IPS-NIHi7 (cell line): ENCODE measurements around the gene G6PD.
"Not testable (repeated sequence)": the region's sequence is repeated elsewhere in the genome, so short reads cannot be mapped to it uniquely, and the experiment has no call there.

Experiments
- DNase-seq: peaks from one replicate; pipeline ENCODE4 v3.0.0; 2012; ENCODE audit warnings: mixed read lengths; ENCODE audit errors: extremely low spot score

The G6PD gene

DNA sequence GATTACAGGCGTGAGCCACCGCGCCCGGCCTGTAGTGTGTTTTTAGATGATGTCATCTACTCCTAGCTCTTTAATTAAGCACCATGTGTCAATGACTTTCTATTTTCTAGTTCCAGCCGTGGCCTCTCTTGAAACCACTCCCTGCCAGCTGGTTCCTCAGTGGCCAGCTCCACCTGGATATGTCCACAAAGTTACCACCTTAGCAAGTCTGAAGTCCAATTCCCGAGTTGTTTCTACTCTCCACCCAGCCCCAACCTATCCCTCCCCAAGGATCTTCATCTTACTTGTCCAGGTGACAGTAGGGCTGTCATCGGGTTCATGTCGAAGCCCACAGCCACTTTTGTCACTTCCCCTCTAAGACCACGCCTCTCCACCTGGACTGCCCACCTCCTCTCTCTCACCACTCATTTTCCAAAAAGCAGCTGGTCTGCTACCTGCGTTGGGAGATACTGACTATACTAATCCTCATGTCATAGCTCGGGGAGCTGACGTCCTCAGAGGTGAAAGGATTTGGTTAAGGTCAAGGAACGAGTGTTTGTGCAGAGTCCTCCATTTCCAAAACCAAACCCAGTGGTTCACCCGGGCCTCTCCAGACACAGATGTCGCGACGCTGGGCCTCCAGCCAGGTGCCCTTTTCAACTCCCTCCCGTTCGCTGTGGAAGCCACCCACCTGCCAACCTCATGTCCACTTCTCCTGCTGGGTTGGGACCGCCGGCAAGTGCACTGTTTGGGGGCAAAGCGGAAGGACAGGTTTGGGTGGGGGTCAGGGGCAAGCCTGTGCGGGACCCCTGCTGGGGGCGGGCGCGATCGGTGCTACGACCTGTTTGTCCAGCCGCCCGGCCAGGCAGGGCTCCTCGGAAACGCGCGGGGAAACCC is 31.3 kb downstream of the G6PD start:
- no peak for DNase-seq

GRCh38 chrX:154513716-154514115 is 32.9 kb downstream of the G6PD start:
- DNase-seq, result no peak

DNA sequence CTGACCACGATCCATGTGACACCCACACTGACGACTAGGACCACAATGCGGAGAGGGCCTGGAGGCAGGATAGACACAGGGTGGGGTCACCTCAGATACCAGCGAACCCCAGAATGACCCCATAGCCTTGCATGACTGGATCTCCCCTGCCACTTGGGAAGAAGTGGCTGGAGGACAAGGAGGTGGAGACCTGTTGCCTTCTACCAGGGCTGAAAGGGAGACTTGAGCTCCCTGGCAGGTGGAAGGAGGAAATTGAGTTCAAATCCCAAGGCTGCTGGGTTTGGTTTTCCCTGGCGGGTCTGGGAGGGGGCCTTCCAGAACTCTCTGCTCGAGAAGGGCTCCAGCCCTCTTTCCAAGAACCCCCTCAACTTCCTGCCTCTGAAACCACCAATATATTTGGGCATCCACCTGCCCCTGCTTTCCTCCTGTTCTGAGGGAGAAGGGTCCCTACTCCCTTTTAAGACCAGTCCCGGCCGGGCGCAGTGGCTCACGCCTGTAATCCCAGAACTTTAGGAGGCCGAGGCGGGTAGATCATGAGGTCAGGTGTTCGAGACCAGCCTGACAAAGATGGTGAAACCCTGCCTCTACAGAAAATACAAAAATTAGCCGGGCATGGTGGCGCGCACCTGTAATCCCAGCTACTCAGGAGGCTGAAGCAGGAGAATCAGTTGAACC is 33.6 kb downstream of the G6PD start:
- no peak for DNase-seq

GRCh38 chrX:154511761-154512160 is 34.9 kb downstream of the G6PD start:
- DNase-seq, result no peak

GRCh38 chrX:154509455-154509854 is 37.2 kb downstream of the G6PD start:
- no peak for DNase-seq

DNA sequence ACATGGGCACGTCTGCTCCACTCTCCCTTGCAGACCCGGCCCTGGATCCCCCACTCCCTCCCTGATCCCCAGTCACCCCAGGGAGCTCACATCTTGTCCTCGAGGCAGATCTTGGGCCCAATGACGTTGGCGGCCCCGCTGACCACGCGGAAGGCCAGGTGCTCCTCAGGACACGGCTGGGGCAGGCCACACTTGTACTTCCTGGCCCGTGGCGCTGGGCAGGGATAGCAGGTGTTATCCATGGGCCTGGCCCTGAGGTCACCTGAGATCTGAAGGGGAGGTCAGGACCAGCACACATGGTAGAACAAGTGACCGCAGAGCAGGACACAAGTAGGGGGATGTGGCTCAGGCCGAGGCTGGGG is 38.3 kb downstream of the G6PD start:
- no peak for DNase-seq

GRCh38 chrX:154507673-154508383 is 38.8 kb downstream of the G6PD start:
- no peak for DNase-seq

- DNase-seq, result no peak
Observed at GRCh38 chrX:154506483-154507332, 39.9 kb downstream of the G6PD start.

DNA sequence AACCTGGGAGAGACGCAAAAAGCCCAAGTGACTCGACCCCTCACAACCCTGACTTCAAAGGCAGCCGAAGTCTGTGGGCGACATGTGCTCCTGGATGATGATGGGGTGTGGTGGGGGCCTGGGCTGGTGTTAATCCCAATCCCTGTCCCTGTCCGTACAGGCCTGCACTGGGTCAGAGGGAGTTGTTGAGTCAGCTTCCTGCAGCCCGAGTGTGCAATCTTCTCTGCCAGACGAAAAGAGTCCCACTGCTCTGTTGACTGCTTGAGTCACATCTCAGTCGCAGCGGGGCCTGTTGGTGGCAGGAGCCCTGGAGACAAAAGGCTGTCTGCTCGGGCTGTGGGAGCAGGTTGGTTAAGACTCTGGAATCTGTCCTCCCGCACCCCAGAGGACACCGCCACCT is 40.9 kb downstream of the G6PD start:
- no peak for DNase-seq

DNA sequence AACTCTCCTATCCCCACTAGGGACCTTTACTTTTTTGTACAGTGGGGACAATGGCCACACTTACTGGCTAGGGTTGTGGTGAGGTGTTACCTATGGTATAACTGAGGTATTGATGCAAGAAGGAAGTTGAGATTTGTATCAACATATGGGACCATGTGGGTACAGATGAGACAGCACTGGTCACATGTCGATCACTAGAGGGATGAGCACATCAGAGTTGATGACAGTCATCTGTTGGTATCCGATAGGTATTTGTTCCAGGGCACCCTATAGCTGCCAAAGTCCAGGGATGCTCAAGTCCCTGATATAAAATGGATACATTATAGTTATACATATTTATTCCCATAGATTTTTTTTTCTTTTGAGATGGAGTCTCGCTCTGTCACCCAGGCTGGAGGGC is 43.7 kb downstream of the G6PD start:
- no peak for DNase-seq

GRCh38 chrX:154502098-154502497 is 44.5 kb downstream of the G6PD start:
- no peak for DNase-seq

- DNase-seq, result not testable (repeated sequence)
Observed at GRCh38 chrX:154501423-154501822, 45.2 kb downstream of the G6PD start.

GRCh38 chrX:154496591-154497137 is 50.0 kb downstream of the G6PD start:
- not testable (repeated sequence) for DNase-seq

DNA sequence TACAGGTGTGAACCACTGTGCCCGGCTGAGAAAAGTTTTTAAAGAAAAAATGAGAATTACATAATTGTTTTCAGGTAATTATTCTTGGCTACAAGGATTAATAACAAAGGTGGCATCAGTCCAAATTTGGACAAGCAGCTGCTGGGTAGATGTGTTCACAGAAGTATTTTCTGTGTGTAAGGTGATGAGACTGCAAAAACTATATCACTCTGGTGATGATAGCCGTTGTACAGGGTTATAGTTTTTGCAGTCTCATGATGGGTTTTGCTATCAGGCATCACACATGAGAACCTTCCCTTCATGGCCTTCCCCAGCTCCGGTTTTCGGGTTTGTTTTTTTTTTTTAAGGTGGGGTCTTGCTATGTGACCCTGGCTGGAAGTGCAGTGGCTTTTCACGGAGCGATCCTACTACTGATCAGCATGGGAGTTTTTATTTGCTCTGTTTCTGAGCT is 51.1 kb downstream of the G6PD start:
- no peak for DNase-seq

GRCh38 chrX:154494715-154495114 is 51.9 kb downstream of the G6PD start:
- no peak for DNase-seq

DNA sequence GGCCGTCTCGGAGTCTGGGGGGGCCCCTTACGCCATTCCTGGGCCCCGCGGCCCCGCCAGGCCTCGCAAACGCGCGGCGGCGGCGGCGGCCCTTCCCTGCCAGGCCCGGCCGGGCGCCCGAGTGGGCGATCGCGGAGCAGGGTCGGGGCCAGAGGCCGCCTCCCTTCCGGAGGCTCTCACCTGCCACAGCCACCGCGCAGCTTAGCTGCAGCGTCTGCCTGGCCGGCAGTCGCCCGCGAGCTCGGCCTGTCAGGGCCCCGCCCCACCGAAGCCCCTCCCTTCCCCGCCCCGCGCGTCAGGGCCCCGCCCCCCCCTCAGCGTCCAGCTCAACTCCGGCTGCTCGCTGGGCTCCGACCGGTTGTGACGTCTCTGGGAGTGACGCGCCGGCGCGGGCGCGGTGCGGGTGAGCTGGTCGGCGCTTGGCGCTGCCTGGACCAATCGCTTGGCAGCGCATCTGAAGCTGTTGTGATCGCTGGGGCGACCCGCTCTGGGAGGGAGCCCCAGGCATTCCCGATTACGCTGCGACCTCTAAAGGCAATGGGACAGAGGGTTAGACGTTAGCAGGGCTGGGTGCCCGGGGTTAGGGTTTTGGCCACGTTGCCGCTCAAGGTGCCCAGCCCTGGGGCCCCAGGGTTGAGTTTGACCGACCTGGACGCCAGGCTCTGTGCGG is 56.1 kb downstream of the G6PD start, which contains the start of gene SLC10A3:
Gene SLC10A3, minus strand, starts transcription at position 216 of the 670 bp plus-strand sequence. CDS start 1,689 bp downstream, outside the sequence.
- peak; percentile 90 for DNase-seq

DNA sequence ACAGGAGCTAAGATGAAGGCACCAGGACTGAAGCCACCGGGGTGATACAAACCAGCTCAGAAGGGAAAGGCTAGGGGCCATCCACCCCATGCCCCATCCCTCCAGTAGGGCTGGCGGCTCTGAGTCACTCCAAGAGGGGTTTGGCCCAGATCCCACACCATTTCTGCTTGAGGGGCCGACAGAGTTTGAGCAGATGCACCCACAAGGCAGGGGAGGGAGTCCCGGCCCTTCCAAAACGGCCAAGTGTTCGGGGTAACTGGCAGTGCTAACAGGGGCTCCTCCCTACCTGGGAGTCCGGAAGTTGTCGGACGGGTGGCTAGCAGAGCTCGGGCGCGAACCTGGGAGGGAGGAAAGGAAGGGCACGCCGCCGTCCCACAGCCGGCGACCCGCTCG is 56.6 kb downstream of the G6PD start:
- no peak for DNase-seq

- DNase-seq, result no peak
Observed at GRCh38 chrX:154489182-154489581, 57.5 kb downstream of the G6PD start.

DNA sequence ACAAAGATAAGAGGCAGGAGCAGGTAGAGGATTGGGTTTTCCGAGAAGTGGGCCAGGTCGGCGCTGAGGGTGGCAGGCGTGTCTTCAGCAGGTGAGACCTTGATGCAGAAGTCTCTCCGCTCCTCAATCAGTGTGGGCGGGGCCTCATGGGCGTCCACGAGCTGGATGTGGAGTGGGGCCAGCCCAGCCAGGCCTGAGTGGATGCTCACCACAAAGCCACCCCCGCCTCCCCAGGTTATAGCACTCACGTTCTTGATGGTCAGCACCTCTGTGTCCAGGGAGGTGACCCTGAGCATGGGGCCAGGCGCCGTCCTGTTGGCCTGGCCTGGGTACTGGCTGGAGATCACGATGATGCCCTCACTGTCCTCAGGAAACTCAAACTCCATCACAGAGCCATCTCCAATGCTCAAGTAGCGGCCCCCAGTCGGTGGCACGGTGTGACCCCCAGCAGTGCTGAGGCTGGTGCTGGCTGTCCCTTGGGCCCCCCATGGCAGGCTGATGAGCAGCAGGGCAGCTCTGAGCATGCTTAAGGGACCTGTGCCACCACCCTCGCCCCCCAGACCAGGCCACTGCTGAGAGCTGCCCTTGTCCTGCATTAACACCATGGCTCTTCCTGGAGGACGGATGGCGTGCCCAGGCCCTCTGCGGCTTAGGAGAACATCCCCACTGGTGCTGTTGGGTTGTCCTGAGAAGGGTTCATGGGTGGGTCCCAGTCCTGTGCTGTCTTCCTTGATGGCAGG is 58.1 kb downstream of the G6PD start:
- DNase-seq, result no peak
